HepG2 (cell line): ENCODE data around the gene PIK3R4. TPM values are rescaled to one million over a fixed set of nuclear protein-coding genes. Genes with fewer than 3 reads are reported as not detected.

Source experiments
- ATAC-seq: fragments of 200-7000 bp; cut with Tn5 transposase; 3 replicates; pipeline ENCODE4 v1.9.1; 2020; ENCODE audit warnings: mild to moderate bottlenecking, moderate library complexity
- BruUV-seq: library from RNA; stranded (reverse); fragments of 400-500 nt; replicated peaks from 2 replicates; lab custom pipeline; 2021; lab: Mats Ljungman, UMichigan
- CTCF ChIA-PET: fragments of 300-600 bp; formaldehyde crosslinking; extraction: SDS; loops from one replicate; lab custom pipeline; 2021; ENCODE audit warnings: low total read pairs, inconsistent platforms, low intra/inter-chr PET ratio; lab: Yijun Ruan, JAX
- POLR2A ChIA-PET: fragments of 350-600 bp; sonication (Branson Sonifier 250); formaldehyde crosslinking; loops from one replicate; lab custom pipeline; 2020; ENCODE audit warnings: antibody characterized with exemption, inconsistent platforms; lab: Yijun Ruan, JAX
- DNase-seq: peaks from one replicate; pipeline ENCODE4 v3.0.0-alpha.2; 2015; ENCODE audit warnings: low spot score
- FAIRE-seq: peaks from 3 replicates; lab custom pipeline; 2011; peaks lifted over from hg19 to GRCh38; lab: Jason Lieb, UNC
- H2AFZ ChIP-seq: one replicate; pipeline ENCODE4 v1.6.1; 2011; ENCODE audit warnings: low read length, inconsistent platforms
- H3K27ac ChIP-seq: fragments of 300-600 bp; 3 replicates; pipeline ENCODE4 v1.8.0; 2011; ENCODE audit warnings: mixed run types, mild to moderate bottlenecking, mixed read lengths, low read length, inconsistent platforms; ENCODE audit not compliant: insufficient read depth; ENCODE audit errors: extremely low read length
- H3K27me3 ChIP-seq, 2 experiments: fragments of 200-600 bp in 1 of 2; 2 replicates in 1 of 2; 3 replicates in 1 of 2; pipeline versions ENCODE4 v1.6.0 to v1.8.0; 2011; ENCODE audit warnings: low read length in 2 of 2, mild to moderate bottlenecking in 2 of 2, moderate library complexity in 2 of 2, inconsistent platforms in 1 of 2; ENCODE audit not compliant: insufficient read depth in 2 of 2, control insufficient read depth in 1 of 2
- H3K36me3 ChIP-seq, 2 experiments: fragments of 200-600 bp in 1 of 2; replicated peaks in 1 of 2; 2 replicates in 1 of 2; 3 replicates in 1 of 2; pipeline versions ENCODE4 v1.5.1 to v1.8.0; 2011; ENCODE audit warnings: low read length in 2 of 2, inconsistent platforms in 1 of 2; ENCODE audit not compliant: insufficient read depth in 2 of 2, control insufficient read depth in 1 of 2
- H3K4me1 ChIP-seq: 2 replicates; pipeline ENCODE4 v1.5.1; 2012; ENCODE audit warnings: low read length, inconsistent platforms; ENCODE audit not compliant: insufficient read depth
- H3K4me2 ChIP-seq: 2 replicates; pipeline ENCODE4 v1.6.0; 2011; ENCODE audit warnings: low read depth, low read length, inconsistent platforms
- H3K4me3 ChIP-seq, 3 experiments: fragments of 200-600 bp in 1 of 3; sonication (generic), shearing (Covaris generic) in 1 of 3; replicated peaks in 1 of 3; 2 replicates each; pipeline ENCODE4 v1.5.1; 2011 to 2016; ENCODE audit warnings: low read length in 3 of 3, inconsistent platforms in 2 of 3, low read depth in 2 of 3, mild to moderate bottlenecking in 2 of 3, control low read depth in 1 of 3, mixed read lengths in 1 of 3; ENCODE audit not compliant: insufficient read depth in 1 of 3
- H3K79me2 ChIP-seq: one replicate; pipeline ENCODE4 v1.6.1; 2011; ENCODE audit warnings: low read length, inconsistent platforms; ENCODE audit not compliant: insufficient read depth
- H3K9ac ChIP-seq: 2 replicates; pipeline ENCODE4 v1.6.0; 2011; ENCODE audit warnings: mild to moderate bottlenecking, low read depth, low read length, inconsistent platforms; ENCODE audit not compliant: insufficient read depth
- H3K9me3 ChIP-seq: 2 replicates; pipeline ENCODE4 v1.5.1; 2012; ENCODE audit warnings: mild to moderate bottlenecking, low read length
- H4K20me1 ChIP-seq: 2 replicates; pipeline ENCODE4 v1.6.0; 2011; ENCODE audit warnings: inconsistent platforms, mild to moderate bottlenecking, low read length, moderate library complexity; ENCODE audit not compliant: insufficient read depth
- EP300 ChIP-seq, 3 experiments: sonication (generic) in 1 of 3; formaldehyde crosslinking in 1 of 3; IDR thresholded peaks; 2 replicates each; pipeline versions ENCODE4 v1.5.1 to v1.6.1; 2011 to 2020; ENCODE audit warnings: low read depth in 2 of 3, low read length in 2 of 3, borderline replicate concordance in 1 of 3, improper control_type of control experiment in 1 of 3, mild to moderate bottlenecking in 1 of 3, missing genetic modification reagents in 1 of 3, moderate library complexity in 1 of 3
- GFI1 ChIP-seq: sonication (generic); formaldehyde crosslinking; IDR thresholded peaks from 2 replicates; pipeline ENCODE4 v1.5.0; 2020; ENCODE audit warnings: missing genetic modification reagents, mild to moderate bottlenecking, borderline replicate concordance
- ZBTB40 ChIP-seq, 2 experiments: fragments of 450-650 bp in 1 of 2; sonication (generic) in 1 of 2; formaldehyde crosslinking in 1 of 2; IDR thresholded peaks; 2 replicates each; pipeline versions ENCODE4 v1.6.1 to v1.8.0; 2016 to 2022; ENCODE audit warnings: antibody characterized with exemption in 1 of 2, mild to moderate bottlenecking in 1 of 2, missing genetic modification reagents in 1 of 2
- ZKSCAN5 ChIP-seq: sonication (generic); formaldehyde crosslinking; IDR thresholded peaks from 2 replicates; pipeline ENCODE4 v1.5.1; 2020; ENCODE audit warnings: mild to moderate bottlenecking, missing genetic modification reagents
- ZNF598 ChIP-seq: sonication (generic); formaldehyde crosslinking; IDR thresholded peaks from 2 replicates; pipeline ENCODE4 v1.5.1; 2020; ENCODE audit warnings: mild to moderate bottlenecking, missing genetic modification reagents, borderline replicate concordance
- ZNF703 ChIP-seq: sonication (generic); formaldehyde crosslinking; IDR thresholded peaks from 2 replicates; pipeline ENCODE4 v1.5.1; 2020; ENCODE audit warnings: missing genetic modification reagents, mild to moderate bottlenecking, moderate library complexity, borderline replicate concordance
- ZNF780A ChIP-seq: sonication (generic); formaldehyde crosslinking; IDR thresholded peaks from 2 replicates; pipeline ENCODE4 v1.8.0; 2022; ENCODE audit warnings: mild to moderate bottlenecking, missing genetic modification reagents, moderate library complexity
- ZSCAN21 ChIP-seq: sonication (generic); formaldehyde crosslinking; IDR thresholded peaks from 2 replicates; pipeline ENCODE4 v1.8.0; 2022; ENCODE audit warnings: mild to moderate bottlenecking, missing genetic modification reagents, moderate library complexity, borderline replicate concordance
- WGBS: methylation state at CpG from one replicate; pipeline ENCODE4 v1.1.6; 2017; ENCODE audit warnings: low lambda C conversion rate; 5-methylcytosine and 5-hydroxymethylcytosine counted together
- in situ Hi-C: cut with HindIII; loops from 2 replicates; pipeline ENCODE4 v1.10.0; 2017; ENCODE audit warnings: low pct_unique_long_range_greater_than_20kb; ENCODE audit not compliant: extremely low pct_ligation_motif_present
- intact Hi-C: fragments of 100-400 bp; cut with micrococcal nuclease; formaldehyde crosslinking; loops from one replicate; pipeline ENCODE4 v1.10.0; 2022; ENCODE audit not compliant: unreplicated experiment
- polyA plus RNA-seq, 8 experiments: library from polyadenylated mRNA; depleted of rRNA in 3 of 8; stranded (reverse) in 7 of 8; unstranded in 1 of 8; fragments of >200 nt; fragmentation: Illumina TruSeq in 4 of 8; extraction: Trizol in 4 of 8; gene quantifications; 2 replicates each; pipeline versions ENCODE4 v1.2.1 to v1.2.3, GENCODE V29; 2011 to 2016; ENCODE audit warnings: low read depth in 4 of 8, missing spikeins in 1 of 8, mixed read lengths in 1 of 8; ENCODE audit not compliant: insufficient read depth in 1 of 8
- total RNA-seq, 5 experiments: library from RNA; depleted of rRNA; stranded (reverse); fragments of >200 nt; fragmentation: Illumina TruSeq; extraction: Trizol; gene quantifications; 2 replicates each; pipeline ENCODE4 v1.2.3, GENCODE V29; 2016; ENCODE audit warnings: low read depth in 1 of 5

Gene PIK3R4
- total and polyA plus RNA-seq, 2 of the 13 experiments (the other 11 are each of a cell fraction or from before 2014, with no cell fraction given) = 22.4 to 26.0 TPM

- no peak for TF ChIP-seq ZBTB40 (IDR thresholded peaks at IDR 0.05)
- TF ChIP-seq ZBTB40 (CRISPR knock-in tag; IDR thresholded peaks at IDR 0.05) = no peak
Measured at GRCh38 chr3:130748467-130748861, 1.8 kb upstream of the PIK3R4 start (continued).

DNA sequence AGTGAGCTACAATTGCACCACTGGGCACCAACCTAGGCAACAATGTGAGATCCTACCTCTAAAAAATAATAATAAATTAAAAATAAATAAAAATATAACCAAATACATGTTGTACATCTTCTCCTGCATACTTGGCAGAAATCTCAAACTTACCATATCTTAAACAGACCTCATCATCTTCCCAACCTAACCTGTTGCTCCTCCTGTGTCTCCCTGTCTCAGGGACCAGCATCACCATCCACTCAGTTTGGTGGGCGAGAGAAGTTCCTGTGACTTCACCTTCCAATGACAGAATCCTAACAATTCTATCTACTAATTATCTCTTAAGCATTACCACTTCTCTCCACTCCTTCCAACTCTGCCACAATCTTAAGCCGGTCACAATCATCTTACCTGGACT is 3.3 kb downstream of the PIK3R4 start:
- DNase-seq (no peak), FAIRE-seq (no peak), ATAC-seq (no peak)
- H4K20me1 ChIP-seq = no peaks in the 10 kb centered on the region; the same call in 1 of the 2 replicates
- in situ Hi-C loops = no loop called here
- ChIA-PET CTCF (no interaction called here), POLR2A (no interaction called here)
- H3K4me3 ChIP-seq = no peak overlapping the region
- peaks cover 57% of the 10 kb centered on the region for H3K79me2 ChIP-seq
- no TSS peak for BruUV-seq
- peaks cover 50% of the 10 kb centered on the region for H3K4me1 ChIP-seq
- intact Hi-C loops = no loop called here
- peaks cover 3 to 6% of the 10 kb centered on the region in 2 experiments for H3K36me3 ChIP-seq
- H3K27ac ChIP-seq = no peak overlapping the region
- TF ChIP-seq GFI1 (CRISPR knock-in tag) = no peak
- no peak for TF ChIP-seq ZNF598 (CRISPR knock-in tag)
- no peak for TF ChIP-seq ZNF780A (CRISPR knock-in tag)
- no peak for TF ChIP-seq ZKSCAN5 (CRISPR knock-in tag)
- no peak for TF ChIP-seq EP300 (IDR thresholded peaks at IDR 0.05; ENCODE audit: low read depth in 2 of 2, low read length in 2 of 2)
- no peak for TF ChIP-seq EP300 (CRISPR knock-in tag; IDR thresholded peaks at IDR 0.05; ENCODE audit: borderline replicate concordance)
- TF ChIP-seq ZNF703 = no peak
- TF ChIP-seq ZSCAN21 = no peak
- H3K9ac ChIP-seq = peak overlapping the region; percentile 15; the same call in 1 of the 2 replicates
- H3K27me3 ChIP-seq = no peaks in the 10 kb centered on the region; a peak in 1 of 5 replicates
- WGBS = 96% methylated on average over 2 of the region's 2 CpGs
- H3K9me3 ChIP-seq = no peaks in the 10 kb centered on the region
- no peak overlapping the region for H2AFZ ChIP-seq
- peak overlapping the region; percentile 80 for H3K4me2 ChIP-seq
